WTC11 (cell line): ENCODE results near the gene C5orf15. TPM values are rescaled to one million over a fixed set of nuclear protein-coding genes. Genes with fewer than 3 reads are reported as not detected.

Experiments used
- ATF6 ChIP-seq: sonication (generic); formaldehyde crosslinking; IDR thresholded peaks from 2 replicates; pipeline ENCODE4 v1.8.1; 2023; ENCODE audit warnings: mild to moderate bottlenecking, missing genetic modification reagents
- CDX4 ChIP-seq: fragments of 250-450 bp; sonication (Bioruptor Pico); IDR thresholded peaks from 2 replicates; pipeline ENCODE4 v1.9.0; 2021; ENCODE audit warnings: moderate library complexity, mild to moderate bottlenecking, inconsistent platforms, borderline replicate concordance
- CREB1 ChIP-seq: sonication (generic); formaldehyde crosslinking; IDR thresholded peaks from 2 replicates; pipeline ENCODE4 v1.8.0; 2023; ENCODE audit warnings: mild to moderate bottlenecking, missing genetic modification reagents
- CTCF ChIP-seq: fragments of 200-600 bp; IDR thresholded peaks from 2 replicates; pipeline ENCODE4 v1.8.0; 2022; ENCODE audit warnings: antibody characterized with exemption
- ETV6 ChIP-seq: sonication (generic); formaldehyde crosslinking; IDR thresholded peaks from 2 replicates; pipeline ENCODE4 v1.8.1; 2022; ENCODE audit warnings: mild to moderate bottlenecking, missing genetic modification reagents
- HMGXB4 ChIP-seq: sonication (generic); formaldehyde crosslinking; IDR thresholded peaks from 2 replicates; pipeline ENCODE4 v1.8.1; 2023; ENCODE audit warnings: mild to moderate bottlenecking, moderate library complexity, missing genetic modification reagents
- IRF1 ChIP-seq: sonication (generic); formaldehyde crosslinking; IDR thresholded peaks from 2 replicates; pipeline ENCODE4 v1.8.0; 2023; ENCODE audit warnings: missing genetic modification reagents
- JAZF1 ChIP-seq: fragments of 250-450 bp; sonication (Bioruptor Pico); IDR thresholded peaks from 2 replicates; pipeline ENCODE4 v1.9.0; 2021; ENCODE audit warnings: moderate library complexity, mild to moderate bottlenecking, inconsistent platforms
- JUN ChIP-seq: sonication (generic); formaldehyde crosslinking; IDR thresholded peaks from 2 replicates; pipeline ENCODE4 v1.8.0; 2023; ENCODE audit warnings: mild to moderate bottlenecking, missing genetic modification reagents
- MXD4 ChIP-seq: fragments of 250-450 bp; sonication (Bioruptor Pico); IDR thresholded peaks from 2 replicates; pipeline ENCODE4 v1.8.0; 2021; ENCODE audit warnings: mild to moderate bottlenecking, moderate library complexity, borderline replicate concordance
- MYBL2 ChIP-seq: sonication (generic); formaldehyde crosslinking; IDR thresholded peaks from 2 replicates; pipeline ENCODE4 v1.8.1; 2023; ENCODE audit warnings: mild to moderate bottlenecking, moderate library complexity, missing genetic modification reagents
- NFE2L1 ChIP-seq: sonication (generic); formaldehyde crosslinking; IDR thresholded peaks from 2 replicates; pipeline ENCODE4 v1.8.1; 2023; ENCODE audit warnings: missing genetic modification reagents
- NR1H2 ChIP-seq: sonication (generic); formaldehyde crosslinking; IDR thresholded peaks from 2 replicates; pipeline ENCODE4 v1.9.0; 2021; ENCODE audit warnings: mild to moderate bottlenecking, moderate library complexity, missing genetic modification reagents
- PRRX2 ChIP-seq: fragments of 250-450 bp; sonication (Bioruptor Pico); IDR thresholded peaks from 2 replicates; pipeline ENCODE4 v1.8.0; 2021; ENCODE audit warnings: mild to moderate bottlenecking
- RORB ChIP-seq: fragments of 250-450 bp; sonication (Bioruptor Pico); IDR thresholded peaks from 2 replicates; pipeline ENCODE4 v1.9.0; 2021; ENCODE audit warnings: mild to moderate bottlenecking
- SMAD3 ChIP-seq: sonication (generic); formaldehyde crosslinking; IDR thresholded peaks from 2 replicates; pipeline ENCODE4 v1.8.0; 2022; ENCODE audit warnings: missing genetic modification reagents, mild to moderate bottlenecking, borderline replicate concordance
- SP1 ChIP-seq: sonication (generic); formaldehyde crosslinking; conservative IDR thresholded peaks from 2 replicates; pipeline ENCODE4 v1.8.1; 2022; ENCODE audit warnings: missing genetic modification reagents
- TEAD4 ChIP-seq: sonication (generic); formaldehyde crosslinking; IDR thresholded peaks from 2 replicates; pipeline ENCODE4 v1.8.0; 2022; ENCODE audit warnings: mild to moderate bottlenecking, missing genetic modification reagents
- TP53 ChIP-seq: sonication (generic); formaldehyde crosslinking; IDR thresholded peaks from 2 replicates; pipeline ENCODE4 v1.8.1; 2023; ENCODE audit warnings: mild to moderate bottlenecking, missing genetic modification reagents
- ZBTB21 ChIP-seq: sonication (generic); formaldehyde crosslinking; IDR thresholded peaks from 2 replicates; pipeline ENCODE4 v1.8.1; 2023; ENCODE audit warnings: mild to moderate bottlenecking, missing genetic modification reagents, borderline replicate concordance
- ZBTB43 ChIP-seq: sonication (generic); formaldehyde crosslinking; IDR thresholded peaks from 2 replicates; pipeline ENCODE4 v1.8.1; 2023; ENCODE audit warnings: mild to moderate bottlenecking, missing genetic modification reagents
- ZMAT4 ChIP-seq: fragments of 250-450 bp; sonication (Bioruptor Pico); IDR thresholded peaks from 2 replicates; pipeline ENCODE4 v1.9.0; 2021; ENCODE audit warnings: mild to moderate bottlenecking
- ZNF281 ChIP-seq: sonication (generic); formaldehyde crosslinking; IDR thresholded peaks from 2 replicates; pipeline ENCODE4 v1.8.0; 2023; ENCODE audit warnings: mild to moderate bottlenecking, missing genetic modification reagents
- ZNF396 ChIP-seq: fragments of 250-450 bp; sonication (Bioruptor Pico); IDR thresholded peaks from 2 replicates; pipeline ENCODE4 v1.8.0; 2021; ENCODE audit warnings: mild to moderate bottlenecking, moderate library complexity, borderline replicate concordance
- ZNF512 ChIP-seq: sonication (generic); formaldehyde crosslinking; IDR thresholded peaks from 2 replicates; pipeline ENCODE4 v1.8.1; 2022; ENCODE audit warnings: missing genetic modification reagents, borderline replicate concordance
- total RNA-seq: library from RNA; stranded (reverse); gene quantifications from 3 replicates; pipeline ENCODE4 v1.2.3, GENCODE V29; 2021

C5orf15 gene
- total RNA-seq, 1 experiment from 2014 or later, result 32.7 TPM

- no peak for TF ChIP-seq CTCF
- no peak for TF ChIP-seq CDX4 (CRISPR knock-in tag)
- TF ChIP-seq SMAD3 (CRISPR knock-in tag), result peak; percentile 40; the same call in 1 of the 2 replicates
- TF ChIP-seq ETV6 (CRISPR knock-in tag), result 0 out of 2 replicates have a peak, but pooled peaks have one; percentile 55
- TF ChIP-seq ZBTB21 (CRISPR knock-in tag), result no peak; the same call in 1 of the 2 replicates
- no peak for TF ChIP-seq ATF6 (CRISPR knock-in tag)
- TF ChIP-seq RORB (CRISPR knock-in tag), result no peak
- TF ChIP-seq MXD4 (CRISPR knock-in tag), result no peak
- no peak for TF ChIP-seq CREB1 (CRISPR knock-in tag)
- no peak for TF ChIP-seq ZNF281 (CRISPR knock-in tag)
- peak; percentile 66; the same call in 1 of the 2 replicates for TF ChIP-seq MYBL2 (CRISPR knock-in tag)
- no peak for TF ChIP-seq ZNF512 (CRISPR knock-in tag)
- TF ChIP-seq HMGXB4 (CRISPR knock-in tag), result peak; percentile 82
- peak; percentile 78 for TF ChIP-seq SP1 (CRISPR knock-in tag)
- TF ChIP-seq IRF1, result 0 out of 2 replicates have a peak, but pooled peaks have one; percentile 67
- 0 out of 2 replicates have a peak, but pooled peaks have one; percentile 39 for TF ChIP-seq PRRX2
- TF ChIP-seq ZMAT4, result no peak
- no peak for TF ChIP-seq ZNF396 (CRISPR knock-in tag)
- no peak for TF ChIP-seq JUN (CRISPR knock-in tag)
- no peak for TF ChIP-seq NFE2L1 (CRISPR knock-in tag)
- no peak for TF ChIP-seq JAZF1
- TF ChIP-seq NR1H2 (CRISPR knock-in tag), result no peak
- no peak for TF ChIP-seq TEAD4 (CRISPR knock-in tag)
- no peak; the same call in 1 of the 2 replicates for TF ChIP-seq TP53 (CRISPR knock-in tag)
- peak; percentile 20; the same call in 1 of the 2 replicates for TF ChIP-seq ZBTB43
Observed at GRCh38 chr5:134004626-134005416, 36.4 kb upstream of the C5orf15 start, which contains the start of gene VDAC1 (continued).
